Measurements from ENCODE around the gene VPS45. TPM values are rescaled to one million over a fixed set of nuclear protein-coding genes. Genes with fewer than 3 reads are reported as not detected.

VPS45 gene
- total RNA-seq, 1 experiment from 2014 or later = 28.2 TPM

DNA sequence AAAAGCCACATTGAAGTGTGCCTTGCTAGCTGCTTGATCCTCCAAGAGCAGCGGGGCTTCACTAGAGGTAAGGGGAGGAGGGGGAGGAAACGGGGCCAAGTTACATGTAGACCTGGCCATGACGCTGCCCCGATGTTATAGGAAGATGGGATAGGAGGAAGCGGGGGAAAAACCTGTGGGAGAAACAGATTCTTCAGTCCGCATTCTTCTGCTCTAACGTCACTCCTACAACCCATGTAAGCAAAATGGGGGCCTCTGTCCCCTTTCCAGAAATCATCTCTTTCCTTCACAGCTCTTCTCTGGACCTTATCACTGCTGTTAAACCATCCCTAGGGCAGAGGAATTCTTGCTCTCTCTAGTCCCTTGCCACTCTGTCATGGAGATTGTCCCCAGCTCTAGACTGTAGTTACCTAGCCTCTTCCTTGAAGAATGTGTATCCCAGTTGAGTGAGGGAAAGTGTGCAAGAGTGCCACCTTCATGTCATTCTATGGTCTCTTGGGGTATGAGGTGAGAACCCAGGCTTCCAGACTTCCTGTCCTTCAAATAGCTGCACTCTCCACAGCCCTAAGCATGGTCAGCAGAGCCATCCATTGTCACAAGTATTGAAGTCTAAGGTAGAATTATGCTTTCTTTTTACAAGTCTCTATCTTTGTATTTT, 93.5 kb downstream of the VPS45 start:
- Mint-ChIP-seq H3K9me3 (no peaks in the 10 kb centered on the region), H3K36me3 (peaks cover 25% of the 10 kb centered on the region), H3K27ac (peak overlapping the region; percentile 2; the same call in 1 of the 2 replicates), H3K27me3 (ENCODE audit: low read depth) (no peaks in the 10 kb centered on the region), H3K4me1 (peaks cover 41% of the 10 kb centered on the region), H3K4me3 (no peak overlapping the region)
- TF ChIP-seq, protein P1, sequence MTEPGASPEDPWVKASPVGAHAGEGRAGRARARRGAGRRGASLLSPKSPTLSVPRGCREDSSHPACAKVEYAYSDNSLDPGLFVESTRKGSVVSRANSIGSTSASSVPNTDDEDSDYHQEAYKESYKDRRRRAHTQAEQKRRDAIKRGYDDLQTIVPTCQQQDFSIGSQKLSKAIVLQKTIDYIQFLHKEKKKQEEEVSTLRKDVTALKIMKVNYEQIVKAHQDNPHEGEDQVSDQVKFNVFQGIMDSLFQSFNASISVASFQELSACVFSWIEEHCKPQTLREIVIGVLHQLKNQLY (CRISPR knock-in tag; IDR thresholded peaks at IDR 0.05) = no peak
- TF ChIP-seq TEAD1 (CRISPR knock-in tag; IDR thresholded peaks at IDR 0.05) = no peak
- TF ChIP-seq MXD4 (CRISPR knock-in tag; IDR thresholded peaks at IDR 0.05; ENCODE audit: borderline replicate concordance) = no peak
- TF ChIP-seq NFATC4 (CRISPR knock-in tag; IDR thresholded peaks at IDR 0.05) = no peak
- TF ChIP-seq, protein P2, sequence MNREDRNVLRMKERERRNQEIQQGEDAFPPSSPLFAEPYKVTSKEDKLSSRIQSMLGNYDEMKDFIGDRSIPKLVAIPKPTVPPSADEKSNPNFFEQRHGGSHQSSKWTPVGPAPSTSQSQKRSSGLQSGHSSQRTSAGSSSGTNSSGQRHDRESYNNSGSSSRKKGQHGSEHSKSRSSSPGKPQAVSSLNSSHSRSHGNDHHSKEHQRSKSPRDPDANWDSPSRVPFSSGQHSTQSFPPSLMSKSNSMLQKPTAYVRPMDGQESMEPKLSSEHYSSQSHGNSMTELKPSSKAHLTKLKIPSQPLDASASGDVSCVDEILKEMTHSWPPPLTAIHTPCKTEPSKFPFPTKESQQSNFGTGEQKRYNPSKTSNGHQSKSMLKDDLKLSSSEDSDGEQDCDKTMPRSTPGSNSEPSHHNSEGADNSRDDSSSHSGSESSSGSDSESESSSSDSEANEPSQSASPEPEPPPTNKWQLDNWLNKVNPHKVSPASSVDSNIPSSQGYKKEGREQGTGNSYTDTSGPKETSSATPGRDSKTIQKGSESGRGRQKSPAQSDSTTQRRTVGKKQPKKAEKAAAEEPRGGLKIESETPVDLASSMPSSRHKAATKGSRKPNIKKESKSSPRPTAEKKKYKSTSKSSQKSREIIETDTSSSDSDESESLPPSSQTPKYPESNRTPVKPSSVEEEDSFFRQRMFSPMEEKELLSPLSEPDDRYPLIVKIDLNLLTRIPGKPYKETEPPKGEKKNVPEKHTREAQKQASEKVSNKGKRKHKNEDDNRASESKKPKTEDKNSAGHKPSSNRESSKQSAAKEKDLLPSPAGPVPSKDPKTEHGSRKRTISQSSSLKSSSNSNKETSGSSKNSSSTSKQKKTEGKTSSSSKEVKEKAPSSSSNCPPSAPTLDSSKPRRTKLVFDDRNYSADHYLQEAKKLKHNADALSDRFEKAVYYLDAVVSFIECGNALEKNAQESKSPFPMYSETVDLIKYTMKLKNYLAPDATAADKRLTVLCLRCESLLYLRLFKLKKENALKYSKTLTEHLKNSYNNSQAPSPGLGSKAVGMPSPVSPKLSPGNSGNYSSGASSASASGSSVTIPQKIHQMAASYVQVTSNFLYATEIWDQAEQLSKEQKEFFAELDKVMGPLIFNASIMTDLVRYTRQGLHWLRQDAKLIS (CRISPR knock-in tag; IDR thresholded peaks at IDR 0.05; ENCODE audit: borderline replicate concordance) = no peak
- TF ChIP-seq, protein P3, sequence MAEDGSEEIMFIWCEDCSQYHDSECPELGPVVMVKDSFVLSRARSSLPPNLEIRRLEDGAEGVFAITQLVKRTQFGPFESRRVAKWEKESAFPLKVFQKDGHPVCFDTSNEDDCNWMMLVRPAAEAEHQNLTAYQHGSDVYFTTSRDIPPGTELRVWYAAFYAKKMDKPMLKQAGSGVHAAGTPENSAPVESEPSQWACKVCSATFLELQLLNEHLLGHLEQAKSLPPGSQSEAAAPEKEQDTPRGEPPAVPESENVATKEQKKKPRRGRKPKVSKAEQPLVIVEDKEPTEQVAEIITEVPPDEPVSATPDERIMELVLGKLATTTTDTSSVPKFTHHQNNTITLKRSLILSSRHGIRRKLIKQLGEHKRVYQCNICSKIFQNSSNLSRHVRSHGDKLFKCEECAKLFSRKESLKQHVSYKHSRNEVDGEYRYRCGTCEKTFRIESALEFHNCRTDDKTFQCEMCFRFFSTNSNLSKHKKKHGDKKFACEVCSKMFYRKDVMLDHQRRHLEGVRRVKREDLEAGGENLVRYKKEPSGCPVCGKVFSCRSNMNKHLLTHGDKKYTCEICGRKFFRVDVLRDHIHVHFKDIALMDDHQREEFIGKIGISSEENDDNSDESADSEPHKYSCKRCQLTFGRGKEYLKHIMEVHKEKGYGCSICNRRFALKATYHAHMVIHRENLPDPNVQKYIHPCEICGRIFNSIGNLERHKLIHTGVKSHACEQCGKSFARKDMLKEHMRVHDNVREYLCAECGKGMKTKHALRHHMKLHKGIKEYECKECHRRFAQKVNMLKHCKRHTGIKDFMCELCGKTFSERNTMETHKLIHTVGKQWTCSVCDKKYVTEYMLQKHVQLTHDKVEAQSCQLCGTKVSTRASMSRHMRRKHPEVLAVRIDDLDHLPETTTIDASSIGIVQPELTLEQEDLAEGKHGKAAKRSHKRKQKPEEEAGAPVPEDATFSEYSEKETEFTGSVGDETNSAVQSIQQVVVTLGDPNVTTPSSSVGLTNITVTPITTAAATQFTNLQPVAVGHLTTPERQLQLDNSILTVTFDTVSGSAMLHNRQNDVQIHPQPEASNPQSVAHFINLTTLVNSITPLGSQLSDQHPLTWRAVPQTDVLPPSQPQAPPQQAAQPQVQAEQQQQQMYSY (CRISPR knock-in tag; IDR thresholded peaks at IDR 0.05) = no peak
- TF ChIP-seq ZNF232 (CRISPR knock-in tag; IDR thresholded peaks at IDR 0.05) = no peak
- no peak for TF ChIP-seq ZNF416 (CRISPR knock-in tag; IDR thresholded peaks at IDR 0.05)
- TF ChIP-seq CREM (CRISPR knock-in tag; IDR thresholded peaks at IDR 0.05) = no peak
- TF ChIP-seq, protein P4, sequence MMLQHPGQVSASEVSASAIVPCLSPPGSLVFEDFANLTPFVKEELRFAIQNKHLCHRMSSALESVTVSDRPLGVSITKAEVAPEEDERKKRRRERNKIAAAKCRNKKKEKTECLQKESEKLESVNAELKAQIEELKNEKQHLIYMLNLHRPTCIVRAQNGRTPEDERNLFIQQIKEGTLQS (CRISPR knock-in tag; conservative IDR thresholded peaks at IDR 0.05) = no peak
- TF ChIP-seq MYBL2 (CRISPR knock-in tag; IDR thresholded peaks at IDR 0.05) = no peak
- TF ChIP-seq, protein P5, sequence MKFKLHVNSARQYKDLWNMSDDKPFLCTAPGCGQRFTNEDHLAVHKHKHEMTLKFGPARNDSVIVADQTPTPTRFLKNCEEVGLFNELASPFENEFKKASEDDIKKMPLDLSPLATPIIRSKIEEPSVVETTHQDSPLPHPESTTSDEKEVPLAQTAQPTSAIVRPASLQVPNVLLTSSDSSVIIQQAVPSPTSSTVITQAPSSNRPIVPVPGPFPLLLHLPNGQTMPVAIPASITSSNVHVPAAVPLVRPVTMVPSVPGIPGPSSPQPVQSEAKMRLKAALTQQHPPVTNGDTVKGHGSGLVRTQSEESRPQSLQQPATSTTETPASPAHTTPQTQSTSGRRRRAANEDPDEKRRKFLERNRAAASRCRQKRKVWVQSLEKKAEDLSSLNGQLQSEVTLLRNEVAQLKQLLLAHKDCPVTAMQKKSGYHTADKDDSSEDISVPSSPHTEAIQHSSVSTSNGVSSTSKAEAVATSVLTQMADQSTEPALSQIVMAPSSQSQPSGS (CRISPR knock-in tag; IDR thresholded peaks at IDR 0.05; ENCODE audit: borderline replicate concordance, low read depth) = no peak
- TF ChIP-seq ETV6 (CRISPR knock-in tag; IDR thresholded peaks at IDR 0.05) = no peak
- TF ChIP-seq, protein P6, sequence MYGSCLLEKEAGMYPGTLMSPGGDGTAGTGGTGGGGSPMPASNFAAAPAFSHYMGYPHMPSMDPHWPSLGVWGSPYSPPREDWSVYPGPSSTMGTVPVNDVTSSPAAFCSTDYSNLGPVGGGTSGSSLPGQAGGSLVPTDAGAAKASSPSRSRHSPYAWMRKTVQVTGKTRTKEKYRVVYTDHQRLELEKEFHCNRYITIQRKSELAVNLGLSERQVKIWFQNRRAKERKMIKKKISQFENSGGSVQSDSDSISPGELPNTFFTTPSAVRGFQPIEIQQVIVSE (CRISPR knock-in tag; IDR thresholded peaks at IDR 0.05; ENCODE audit: borderline replicate concordance) = no peak
- TF ChIP-seq JUN (CRISPR knock-in tag; IDR thresholded peaks at IDR 0.05) = no peak
- ATAC-seq (no peak), DNase-seq (ENCODE audit: low spot score) (no peak)
- POLR2A ChIA-PET = interaction anchor here (2.5 to 3.3 kb wide), 2 partner anchors 11 to 275 kb away, joined by 16 to 42 read pairs; partner anchors contain the start of gene PLEKHO1
- CTCF ChIA-PET = interaction anchor here (1.0 to 3.1 kb wide), 5 partner anchors 9 to 377 kb away, joined by 3 to 20 read pairs (median 3); a partner anchor contains a TSS

Measured in WTC11 (cell line).